GM12801 (cell line): ENCODE results near the gene ERC2.

Source experiments
- CTCF ChIP-seq: IDR thresholded peaks from one replicate; pipeline ENCODE4 v1.5.1; 2011; ENCODE audit warnings: control low read depth; ENCODE audit not compliant: insufficient read length; ENCODE audit errors: extremely low read depth

Gene ERC2

GRCh38 chr3:56076746-56077145, 391.5 kb downstream of the ERC2 start:
- no peak for TF ChIP-seq CTCF

GRCh38 chr3:56075089-56075488, 393.2 kb downstream of the ERC2 start:
- no peak for TF ChIP-seq CTCF

- TF ChIP-seq CTCF = no peak
Measured at GRCh38 chr3:56069766-56070165, 398.5 kb downstream of the ERC2 start.

- no peak for TF ChIP-seq CTCF
Measured at GRCh38 chr3:56064684-56065083, 403.6 kb downstream of the ERC2 start.

- no peak for TF ChIP-seq CTCF
Measured at GRCh38 chr3:56061279-56061626, 407.0 kb downstream of the ERC2 start.

- TF ChIP-seq CTCF = no peak
Measured at GRCh38 chr3:56060521-56061278, 407.6 kb downstream of the ERC2 start.

- no peak for TF ChIP-seq CTCF
Measured at GRCh38 chr3:56059731-56060130, 408.5 kb downstream of the ERC2 start.
